Thymus (tissue), 14 donors: ENCODE results near the gene TCN2. TPM values are rescaled to one million over a fixed set of nuclear protein-coding genes. Genes with fewer than 3 reads are reported as not detected.
A peak's percentile ranks its signal among the peaks of the same experiment; 100 is the strongest.
"Not testable (repeated sequence)": the region's sequence is repeated elsewhere in the genome, so short reads cannot be mapped to it uniquely, and the experiment has no call there.

Experiments
- DNase-seq, 9 donors: peaks; one replicate each; pipeline ENCODE4 v3.0.0-alpha.2; 2013; ENCODE audit warnings: low spot score in 9 of 9, low read depth in 6 of 9, missing footprints in 1 of 9
- H3K27ac ChIP-seq, 2 donors: one replicate each; pipeline ENCODE4 v1.5.1; 2013; ENCODE audit warnings: control low read depth in 1 of 2, low read depth in 1 of 2, low read length in 1 of 2, mild to moderate bottlenecking in 1 of 2, moderate library complexity in 1 of 2
- H3K27me3 ChIP-seq, 2 donors: one replicate each; pipeline ENCODE4 v1.5.1; 2013; ENCODE audit warnings: low read length in 1 of 2; ENCODE audit not compliant: control insufficient read depth in 2 of 2, insufficient read depth in 1 of 2
- H3K36me3 ChIP-seq, 2 donors: one replicate each; pipeline ENCODE4 v1.5.1; 2013; ENCODE audit warnings: low read length in 1 of 2, mild to moderate bottlenecking in 1 of 2, moderate library complexity in 1 of 2; ENCODE audit not compliant: control insufficient read depth in 2 of 2, insufficient read depth in 2 of 2
- H3K4me1 ChIP-seq, 2 donors: one replicate each; pipeline ENCODE4 v1.5.1; 2013; ENCODE audit warnings: low read length in 2 of 2; ENCODE audit not compliant: control insufficient read depth in 2 of 2, insufficient read depth in 2 of 2
- H3K4me3 ChIP-seq, 2 donors: one replicate each; pipeline ENCODE4 v1.5.1; 2013; ENCODE audit warnings: low read length in 2 of 2, control low read depth in 1 of 2, mild to moderate bottlenecking in 1 of 2
- H3K9me3 ChIP-seq, 2 donors: one replicate each; pipeline ENCODE4 v1.5.1; 2013; ENCODE audit warnings: low read length in 1 of 2, mild to moderate bottlenecking in 1 of 2; ENCODE audit not compliant: control insufficient read depth in 2 of 2, insufficient read depth in 1 of 2
- WGBS: extraction: QIAGEN DNeasy Blood & Tissue Kit; methylation state at CpG from one replicate; pipeline ENCODE4 v1.1.7; 2013; 5-methylcytosine and 5-hydroxymethylcytosine counted together
- long read RNA-seq, 10 donors: transcript quantifications; one replicate each; lab custom pipeline, GENCODE V29; 2026
- polyA plus RNA-seq: library from polyadenylated mRNA; stranded (reverse); fragments of 200-250 nt; gene quantifications from one replicate; pipeline ENCODE4 v1.2.3, GENCODE V29; 2013
- total RNA-seq: library from RNA; stranded (reverse); fragments of 120-200 nt; gene quantifications from one replicate; pipeline ENCODE4 v1.2.4, GENCODE V29; 2013
- donor health status: healthy.

The TCN2 gene
- total RNA-seq (3.6 TPM), polyA plus RNA-seq (10.2 TPM)
- long read RNA-seq, donor 1 = 0 reads
- long read RNA-seq, donor 2, partial matches to known transcripts = 0 of 2 reads
- long read RNA-seq, donor 2, other reads (novel, unspliced or antisense) = 0 of 2 reads
- long read RNA-seq, donor 3, partial matches to known transcripts = 0 of 2 reads
- long read RNA-seq, donor 3, other reads (novel, unspliced or antisense) = 0 of 2 reads
- long read RNA-seq, donor 4, partial matches to known transcripts = 0 of 2 reads
- long read RNA-seq, donor 4, other reads (novel, unspliced or antisense) = 0 of 2 reads
- long read RNA-seq, donor 5, transcript TCN2-201 (9 exons, 2,535 nt) = major isoform, 7 of 9 reads
- long read RNA-seq, donor 5, partial matches to known transcripts = 0 of 9 reads
- long read RNA-seq, donor 5, other reads (novel, unspliced or antisense) = 0 of 9 reads
- long read RNA-seq, donor 6, partial matches to known transcripts = 0 of 3 reads
- long read RNA-seq, donor 6, other reads (novel, unspliced or antisense) = 0 of 3 reads
- long read RNA-seq, donor 7, partial matches to known transcripts = 0 of 3 reads
- long read RNA-seq, donor 7, other reads (novel, unspliced or antisense) = 0 of 3 reads
- long read RNA-seq, donor 8 = 0 reads
- long read RNA-seq, donor 9, partial matches to known transcripts = 0 of 1 reads
- long read RNA-seq, donor 9, other reads (novel, unspliced or antisense) = 0 of 1 reads
- long read RNA-seq, donor 10, partial matches to known transcripts = 0 of 4 reads
- long read RNA-seq, donor 10, other reads (novel, unspliced or antisense) = 0 of 4 reads

DNA sequence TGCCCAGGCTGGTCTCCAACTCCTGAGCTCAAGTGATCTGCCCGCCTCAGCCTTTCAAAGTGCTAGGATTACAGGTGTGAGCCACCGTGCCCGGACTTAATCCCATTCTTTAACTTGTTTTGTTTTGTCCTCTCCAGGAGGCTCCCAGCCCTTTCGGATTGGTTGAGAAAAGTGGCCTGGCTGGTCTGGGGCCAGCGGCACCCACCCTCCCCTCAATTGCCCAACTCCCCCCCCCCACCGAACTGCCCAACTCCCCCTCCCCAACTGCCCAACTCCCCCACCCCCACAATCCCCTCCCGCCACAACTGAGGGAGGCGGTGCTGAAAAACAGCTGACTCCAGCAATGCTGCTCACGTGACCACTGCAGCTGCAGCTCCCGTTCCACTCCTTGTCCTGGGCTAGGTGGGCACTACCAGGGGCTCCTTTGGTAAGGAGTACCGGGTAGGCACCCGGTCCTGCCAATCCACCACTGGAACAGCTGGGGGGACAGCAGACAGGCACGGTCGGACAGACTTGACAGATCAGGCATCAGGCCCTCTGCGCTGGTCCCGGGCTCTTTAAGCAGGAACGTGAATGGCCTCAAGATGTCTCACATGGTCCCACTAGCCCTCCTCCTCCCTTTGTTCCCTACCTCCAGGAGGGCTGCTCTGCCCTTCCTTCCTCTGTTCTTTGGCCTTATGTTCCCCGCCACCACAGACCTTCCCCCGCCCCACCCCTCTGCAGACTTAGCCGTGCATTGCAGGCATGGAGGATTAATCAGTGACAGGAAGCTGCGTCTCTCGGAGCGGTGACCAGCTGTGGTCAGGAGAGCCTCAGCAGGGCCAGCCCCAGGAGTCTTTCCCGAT lies at the start of gene TCN2:
TCN2 (plus strand) TSS at position 720 of the 845 bp plus-strand sequence. CDS start 158 bp downstream, outside the sequence.
- Histone ChIP-seq H3K27me3 (peaks cover 0 to 2% of the 10 kb centered on the region in 2 donors), H3K36me3 (no peaks in the 10 kb centered on the region), H3K4me1 (peaks cover 8 to 31% of the 10 kb centered on the region in 2 donors), H3K4me3 (peak within 1 kb of the TSS; percentile 53 to 58), H3K9me3 (peaks cover 0 to 2% of the 10 kb centered on the region in 2 donors), H3K27ac (peak within 1 kb of the TSS; percentile 41 to 70)
- 3% methylated on average over 24 of the region's 24 CpGs for WGBS
- DNase-seq = peak in 6 of 9 donors; percentile 37 to 73 (median 52)

DNA sequence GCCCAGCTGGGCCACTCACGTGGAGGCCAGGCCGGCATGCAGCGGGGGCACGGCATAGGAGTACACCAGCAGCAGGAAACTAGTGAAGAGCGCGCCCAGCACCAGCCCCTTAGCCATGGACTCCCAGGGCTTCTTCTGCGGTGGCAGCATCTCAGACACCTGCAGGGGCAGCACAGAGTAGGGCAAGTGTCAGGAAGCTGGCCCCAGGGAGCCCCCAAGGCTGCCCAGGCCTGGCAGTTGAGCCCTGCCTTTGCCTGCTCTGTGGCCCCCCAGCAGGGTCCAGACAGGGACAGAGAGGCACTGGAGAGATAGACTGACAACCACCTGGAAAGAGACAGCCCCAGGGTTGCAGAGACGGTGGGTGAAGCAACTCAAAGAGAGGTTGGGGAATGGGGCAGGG lies 49.7 kb upstream of the TCN2 start:
- Histone ChIP-seq H3K27me3 (no peaks in the 10 kb centered on the region), H3K9me3 (no peaks in the 10 kb centered on the region), H3K36me3 (no peaks in the 10 kb centered on the region), H3K4me1 (no peaks in the 10 kb centered on the region), H3K27ac (no peak overlapping the region), H3K4me3 (no peak overlapping the region)
- 91% methylated on average over 8 of the region's 8 CpGs for WGBS
- no peak for DNase-seq

GRCh38 chr22:30559889-30560288 lies 47.1 kb upstream of the TCN2 start:
- WGBS = 97% methylated on average over 6 of the region's 6 CpGs
- H3K27me3 ChIP-seq = peaks cover 0 to 7% of the 10 kb centered on the region in 2 donors
- DNase-seq = no peak
- H3K27ac ChIP-seq = no peak overlapping the region
- no peaks in the 10 kb centered on the region for H3K9me3 ChIP-seq
- no peaks in the 10 kb centered on the region for H3K4me1 ChIP-seq
- no peaks in the 10 kb centered on the region for H3K36me3 ChIP-seq
- H3K4me3 ChIP-seq = no peak overlapping the region

- H3K27me3 ChIP-seq, H3K27ac ChIP-seq, H3K4me1 ChIP-seq, H3K9me3 ChIP-seq, H3K4me3 ChIP-seq, H3K36me3 ChIP-seq, DNase-seq: not testable (repeated sequence)
- WGBS = 93% methylated on average over 11 of the region's 11 CpGs
Measured at GRCh38 chr22:30560643-30561202, 46.3 kb upstream of the TCN2 start.

DNA sequence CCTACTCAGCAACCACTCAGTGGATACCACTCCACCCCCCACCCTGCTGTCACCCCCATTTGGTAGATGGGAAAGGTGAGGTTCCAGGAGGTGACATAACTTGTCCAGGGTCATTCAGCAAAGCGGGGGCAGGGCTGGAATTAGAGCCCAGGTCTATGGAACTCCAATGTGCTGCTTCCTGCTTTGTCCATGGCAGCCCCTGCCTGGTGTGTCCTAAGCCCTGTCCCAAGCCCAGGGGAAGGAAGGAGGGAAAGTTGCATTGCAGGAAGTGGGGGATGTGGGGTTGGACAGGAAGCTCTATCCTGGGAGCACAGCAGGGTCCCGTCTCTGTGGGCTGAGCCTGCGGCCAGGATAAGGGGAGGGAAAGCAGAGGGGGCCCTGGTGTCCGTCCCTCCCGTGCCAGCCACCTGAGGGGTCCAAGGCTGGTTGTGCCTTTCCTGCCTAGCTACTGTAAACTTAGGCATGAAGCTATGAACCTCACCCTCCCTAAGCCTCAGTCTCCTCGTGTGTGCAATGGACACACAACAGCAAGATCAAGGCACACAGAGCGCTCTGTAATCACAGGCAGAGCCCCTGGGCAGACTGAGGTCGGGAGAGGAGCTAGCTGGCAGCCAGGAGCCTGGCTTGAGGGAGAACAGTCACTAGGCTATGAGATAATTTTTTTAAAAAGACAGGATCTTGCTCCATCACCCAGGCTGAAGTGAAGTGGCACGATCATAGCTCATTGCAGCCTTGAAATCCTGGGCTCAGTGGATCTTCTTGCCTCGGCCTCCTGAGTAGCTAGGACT lies 45.4 kb upstream of the TCN2 start:
- no peak overlapping the region for H3K4me3 ChIP-seq

GRCh38 chr22:30562366-30562765 lies 44.6 kb upstream of the TCN2 start:
- Histone ChIP-seq H3K27me3 (peaks cover 0 to 10% of the 10 kb centered on the region in 2 donors), H3K9me3 (no peaks in the 10 kb centered on the region), H3K36me3 (no peaks in the 10 kb centered on the region), H3K4me3 (no peak overlapping the region), H3K27ac (no peak overlapping the region), H3K4me1 (no peaks in the 10 kb centered on the region)
- DNase-seq = no peak
- WGBS = 91% methylated on average over 6 of the region's 6 CpGs

More for the DNA sequence above, 45.4 kb upstream of the TCN2 start:
- Histone ChIP-seq H3K36me3 (no peaks in the 10 kb centered on the region), H3K4me1 (no peaks in the 10 kb centered on the region), H3K27ac (no peak overlapping the region), H3K9me3 (no peaks in the 10 kb centered on the region), H3K27me3 (peaks cover 0 to 10% of the 10 kb centered on the region in 2 donors)
- no peak for DNase-seq
- 79% methylated on average over 10 of the region's 10 CpGs for WGBS

GRCh38 chr22:30564045-30564760 lies 42.8 kb upstream of the TCN2 start:
- DNase-seq = no peak
- no peaks in the 10 kb centered on the region for H3K9me3 ChIP-seq
- 88% methylated on average over 8 of the region's 8 CpGs for WGBS

GRCh38 chr22:30564761-30565119 lies 42.2 kb upstream of the TCN2 start:
- Histone ChIP-seq H3K27me3 (peaks cover 0 to 16% of the 10 kb centered on the region in 2 donors), H3K36me3 (no peaks in the 10 kb centered on the region), H3K4me3 (no peak overlapping the region), H3K9me3 (no peaks in the 10 kb centered on the region), H3K4me1 (no peaks in the 10 kb centered on the region), H3K27ac (no peak overlapping the region)
- 68% methylated on average over 3 of the region's 3 CpGs for WGBS
- DNase-seq = no peak

More at GRCh38 chr22:30564045-30564760, 42.8 kb upstream of the TCN2 start:
- no peaks in the 10 kb centered on the region for H3K36me3 ChIP-seq
- H3K4me1 ChIP-seq = no peaks in the 10 kb centered on the region
- H3K4me3 ChIP-seq = no peak overlapping the region
- no peak overlapping the region for H3K27ac ChIP-seq
- peaks cover 0 to 13% of the 10 kb centered on the region in 2 donors for H3K27me3 ChIP-seq
